B cell (primary cell): ENCODE measurements around the gene ICAM5. TPM values are rescaled to one million over a fixed set of nuclear protein-coding genes. Genes with fewer than 3 reads are reported as not detected.
A peak's percentile ranks its signal among the peaks of the same experiment; 100 is the strongest.

ENCODE experiments used
- ATAC-seq: fragments of 200-7000 bp; cut with Tn5 transposase; one replicate; pipeline ENCODE4 v1.10.0; 2021; ENCODE audit warnings: low read depth, mild to moderate bottlenecking, moderate number of reproducible peaks, moderate library complexity
- CTCF ChIA-PET: fragments of 350-600 bp; sonication (Branson Sonifier 250); formaldehyde crosslinking; loops from one replicate; lab custom pipeline; 2021; ENCODE audit warnings: antibody characterized with exemption, inconsistent platforms; lab: Charles Lee
- POLR2A ChIA-PET: fragments of 350-600 bp; sonication (Branson Sonifier 250); formaldehyde crosslinking; loops from one replicate; lab custom pipeline; 2021; ENCODE audit warnings: antibody characterized with exemption; lab: Charles Lee
- DNase-seq: peaks from one replicate; pipeline ENCODE4 v3.0.0; 2013
- H2AFZ ChIP-seq: 2 replicates; pipeline ENCODE4 v1.6.1; 2012; ENCODE audit warnings: mild to moderate bottlenecking, low read depth, low read length; ENCODE audit not compliant: insufficient read depth, poor library complexity, severe bottlenecking
- H3K27ac ChIP-seq, 2 donors: 1 replicate in 1 of 2; 2 replicates in 1 of 2; pipeline ENCODE4 v1.5.1; 2012 to 2013; ENCODE audit warnings: low read length in 2 of 2, mild to moderate bottlenecking in 2 of 2, moderate library complexity in 1 of 2
- H3K27me3 ChIP-seq, 4 experiments: fragments of 200-600 bp in 1 of 4; sonication (generic) in 1 of 4; replicated peaks in 1 of 4; 1 replicate in 2 of 4; 2 replicates in 2 of 4; pipeline versions ENCODE4 v1.6.1 to v1.7.0; 2013 to 2016; ENCODE audit warnings: low read length in 3 of 4, mild to moderate bottlenecking in 2 of 4, mixed read lengths in 1 of 4, moderate library complexity in 1 of 4; ENCODE audit not compliant: insufficient read depth in 4 of 4, control insufficient read depth in 3 of 4; ENCODE audit errors: control extremely low read depth in 1 of 4
- H3K36me3 ChIP-seq, 2 experiments: replicated peaks in 1 of 2; 1 replicate in 1 of 2; 2 replicates in 1 of 2; pipeline versions ENCODE4 v1.6.1 to v1.7.1; 2013; ENCODE audit warnings: low read length in 1 of 2; ENCODE audit not compliant: insufficient read depth in 2 of 2, control insufficient read depth in 1 of 2; ENCODE audit errors: control extremely low read depth in 1 of 2, extremely low read depth in 1 of 2
- H3K4me1 ChIP-seq, 2 donors: fragments of 200-600 bp in 1 of 2; sonication (generic) in 1 of 2; 1 replicate in 1 of 2; 2 replicates in 1 of 2; pipeline versions ENCODE4 v1.5.1 to v1.6.1; 2013 to 2017; ENCODE audit warnings: low read length in 2 of 2; ENCODE audit not compliant: control insufficient read depth in 2 of 2, insufficient read depth in 2 of 2
- H3K4me2 ChIP-seq: replicated peaks from 2 replicates; pipeline ENCODE3; 2012; ENCODE audit warnings: mild to moderate bottlenecking, low read depth, low read length; ENCODE audit not compliant: poor library complexity, severe bottlenecking
- H3K4me3 ChIP-seq, 5 experiments: fragments of 200-600 bp in 1 of 5; sonication (generic) in 1 of 5; 1 replicate in 3 of 5; 2 replicates in 2 of 5; pipeline versions ENCODE4 v1.5.1 to v1.7.0; 2011 to 2016; ENCODE audit warnings: low read length in 4 of 5, mild to moderate bottlenecking in 4 of 5, low read depth in 2 of 5, control low read depth in 1 of 5, moderate library complexity in 1 of 5; ENCODE audit not compliant: insufficient read depth in 1 of 5; ENCODE audit errors: control extremely low read depth in 1 of 5, extremely low read depth in 1 of 5
- H3K79me2 ChIP-seq: fragments of 200-600 bp; sonication (generic); one replicate; pipeline ENCODE4 v1.6.0; 2016; ENCODE audit warnings: low read length; ENCODE audit not compliant: control insufficient read depth, insufficient read depth
- H3K9ac ChIP-seq: fragments of 200-600 bp; sonication (generic); 2 replicates; pipeline ENCODE4 v1.6.1; 2017; ENCODE audit warnings: mild to moderate bottlenecking, low read length, moderate library complexity
- H3K9me3 ChIP-seq, 3 donors: one replicate each; pipeline versions ENCODE4 v1.6.1 to v1.7.1; 2013; ENCODE audit warnings: low read length in 2 of 3; ENCODE audit not compliant: control insufficient read depth in 2 of 3, insufficient read depth in 1 of 3; ENCODE audit errors: control extremely low read depth in 1 of 3
- H4K20me1 ChIP-seq: 2 replicates; pipeline ENCODE4 v1.6.0; 2012; ENCODE audit warnings: mild to moderate bottlenecking, low read length; ENCODE audit not compliant: insufficient read depth, control insufficient read depth, poor library complexity, severe bottlenecking
- H3K27ac Mint-ChIP-seq: one replicate; pipeline ENCODE4 v1.8.0; 2021; ENCODE audit warnings: mixed read lengths
- H3K27me3 Mint-ChIP-seq: one replicate; pipeline ENCODE4 v1.8.0; 2021; ENCODE audit warnings: mixed read lengths
- H3K4me1 Mint-ChIP-seq: one replicate; pipeline ENCODE4 v1.8.0; 2021; ENCODE audit warnings: mixed read lengths
- H3K4me3 Mint-ChIP-seq: one replicate; pipeline ENCODE4 v1.8.0; 2021; ENCODE audit warnings: mixed read lengths
- H3K9me3 Mint-ChIP-seq: one replicate; pipeline ENCODE4 v1.8.0; 2022; ENCODE audit warnings: mixed read lengths; ENCODE audit not compliant: insufficient read depth
- CTCF ChIP-seq: fragments of 200-600 bp; IDR thresholded peaks from one replicate; pipeline ENCODE4 v1.8.0; 2022; ENCODE audit warnings: antibody characterized with exemption, mild to moderate bottlenecking
- EZH2 ChIP-seq: IDR thresholded peaks from 2 replicates; pipeline ENCODE4 v1.6.1; 2012; ENCODE audit warnings: borderline replicate concordance, low read depth, mild to moderate bottlenecking, moderate library complexity, low read length; ENCODE audit not compliant: insufficient read depth, poor library complexity, severe bottlenecking
- WGBS: methylation state at CpG from one replicate; pipeline ENCODE4 v1.1.5; 2013; ENCODE audit warnings: missing lambda C conversion rate; ENCODE audit not compliant: insufficient coverage; 5-methylcytosine and 5-hydroxymethylcytosine counted together
- intact Hi-C: fragments of 100-400 bp; cut with micrococcal nuclease; formaldehyde crosslinking; loops from one replicate; pipeline ENCODE4 v1.10.0; 2022
- polyA plus RNA-seq: library from polyadenylated mRNA; depleted of rRNA; stranded (reverse); fragments of >200 nt; gene quantifications from 2 replicates; pipeline ENCODE4 v1.2.3, GENCODE V29; 2012
- total RNA-seq, 2 donors: library from RNA; stranded (reverse); fragments of 120-200 nt in 1 of 2; gene quantifications; 1 replicate in 1 of 2; 2 replicates in 1 of 2; pipeline versions ENCODE4 v1.2.3 to v1.2.4, GENCODE V29; 2013 to 2022

Gene ICAM5
- total and polyA plus RNA-seq, 2 donors (not counting 1 experiment from before 2014, with no cell fraction given) = 0.54 TPM; not detected in 1

GRCh38 chr19:10332965-10333757 is 43.4 kb downstream of the ICAM5 start, which contains the start of gene RAVER1:
Gene RAVER1 (minus strand): TSS chr19:10333529. CDS start chr19:10333507, 22 bp downstream.
- POLR2A ChIA-PET = interaction anchor here (0.6 to 2.2 kb wide), 16 partner anchors 9 to 1248 kb away, joined by 3 to 9 read pairs (median 4); partner anchors contain the start of genes ICAM1, TMED1 and TYK2
- H3K4me3 Mint-ChIP-seq = peak within 1 kb of the TSS; percentile 97
- H3K79me2 ChIP-seq = peaks cover 92% of the 10 kb centered on the region
- peak within 1 kb of the TSS; percentile 97 for H3K27ac Mint-ChIP-seq
- no peak for TF ChIP-seq CTCF
- TF ChIP-seq EZH2 = no peak
- peaks cover 21% of the 10 kb centered on the region for H3K4me1 Mint-ChIP-seq
- H3K27ac ChIP-seq = peak within 1 kb of the TSS; percentile 90 to 91
- peaks cover 0 to 15% (median 0%) of the 10 kb centered on the region in 3 donors for H3K9me3 ChIP-seq
- ATAC-seq (peak; percentile 97), DNase-seq (peak; percentile 99)
- intact Hi-C loops = loop anchor here (1.0 to 5.0 kb wide), 4 partner anchors 17 to 319 kb away; partner anchors contain the start of genes FDX2, ILF3 and TYK2
- H3K36me3 ChIP-seq = peaks cover 0 to 49% of the 10 kb centered on the region in 2 experiments
- under 1% methylated on average over 76 of the region's 82 CpGs for WGBS
- H3K27me3 ChIP-seq = no peaks in the 10 kb centered on the region
- peak within 1 kb of the TSS; percentile 95 for H2AFZ ChIP-seq
- H3K9me3 Mint-ChIP-seq = no peaks in the 10 kb centered on the region
- H3K9ac ChIP-seq = peak within 1 kb of the TSS; percentile 88
- H3K27me3 Mint-ChIP-seq = no peaks in the 10 kb centered on the region
- H3K4me1 ChIP-seq = peaks cover 14 to 24% of the 10 kb centered on the region in 2 donors
- H3K4me3 ChIP-seq = peak within 1 kb of the TSS; percentile 63 to 94 (median 83)
- CTCF ChIA-PET = interaction anchor here (0.9 to 4.3 kb wide), 5 partner anchors 11 to 63 kb away, joined by 3 to 14 read pairs (median 3); partner anchors contain the start of gene ICAM1
- H4K20me1 ChIP-seq = peaks cover 65% of the 10 kb centered on the region
- H3K4me2 ChIP-seq = peak within 1 kb of the TSS; percentile 86
